RPMI8226 (cell line): ENCODE measurements around the gene ACSL1.
"Not testable (repeated sequence)": the region's sequence is repeated elsewhere in the genome, so short reads cannot be mapped to it uniquely, and the experiment has no call there.

Source experiments
- DNase-seq: peaks from one replicate; pipeline ENCODE4 v3.0.0-alpha.2; 2015

The ACSL1 gene

DNA sequence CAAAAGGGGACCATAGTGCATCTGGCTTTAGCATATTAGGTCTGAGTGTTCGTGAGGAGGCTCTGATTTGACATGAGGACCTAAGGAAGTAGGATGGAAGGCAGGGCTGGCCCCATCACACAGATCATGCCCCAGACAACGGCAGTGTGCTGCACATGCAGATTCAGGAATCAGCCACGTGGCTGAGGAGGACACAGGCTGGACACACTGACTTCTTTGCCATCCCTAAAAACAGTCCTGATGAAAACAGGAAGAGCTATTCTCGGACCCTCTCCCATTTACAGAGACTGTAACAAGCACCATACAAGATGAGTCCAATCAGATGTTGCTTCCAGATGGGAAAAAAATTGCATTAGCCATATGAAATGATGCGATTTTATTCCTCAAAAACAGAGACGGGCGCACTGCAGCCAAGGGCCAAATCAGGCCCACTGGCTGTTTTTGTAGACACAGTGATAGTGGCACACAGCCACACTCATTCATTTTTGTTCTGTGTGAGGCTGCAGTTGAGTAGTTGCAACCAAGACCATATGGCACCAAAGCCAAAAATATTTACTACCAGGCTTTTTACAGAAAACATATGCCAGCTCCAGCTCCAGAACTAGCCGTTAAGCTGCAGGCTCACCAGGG, 41.0 kb downstream of the ACSL1 start:
- DNase-seq, result no peak

DNA sequence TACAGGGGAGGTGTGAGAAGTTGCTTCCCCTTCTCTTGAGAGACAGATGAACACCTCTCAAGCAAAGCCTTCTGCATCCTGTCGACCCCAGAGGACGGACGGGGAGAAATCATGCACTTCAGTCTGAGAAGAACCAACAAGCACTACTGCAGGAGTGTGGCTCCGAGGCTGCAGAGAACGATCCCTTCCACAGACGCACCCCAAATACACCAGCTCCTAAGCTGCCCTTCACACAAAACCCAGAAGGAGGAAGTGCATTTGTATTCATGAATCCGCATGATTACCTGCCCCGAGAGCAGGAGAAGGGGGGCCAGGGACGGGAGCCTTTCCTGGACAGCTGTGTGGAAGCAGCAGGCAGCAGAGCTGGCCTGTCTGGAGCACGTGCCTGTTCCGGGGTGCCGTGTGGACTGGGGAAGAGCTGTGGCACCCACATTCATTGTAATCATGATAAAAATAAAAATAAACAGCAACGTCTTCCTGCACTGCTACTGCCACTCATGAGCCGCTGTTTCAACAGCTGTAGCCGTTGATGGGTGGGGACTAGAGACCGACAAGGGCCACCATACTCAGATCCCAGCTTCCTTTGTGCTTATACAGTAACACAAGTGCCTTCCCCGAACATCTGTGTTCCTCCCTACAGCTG, 42.9 kb downstream of the ACSL1 start:
- no peak for DNase-seq

DNA sequence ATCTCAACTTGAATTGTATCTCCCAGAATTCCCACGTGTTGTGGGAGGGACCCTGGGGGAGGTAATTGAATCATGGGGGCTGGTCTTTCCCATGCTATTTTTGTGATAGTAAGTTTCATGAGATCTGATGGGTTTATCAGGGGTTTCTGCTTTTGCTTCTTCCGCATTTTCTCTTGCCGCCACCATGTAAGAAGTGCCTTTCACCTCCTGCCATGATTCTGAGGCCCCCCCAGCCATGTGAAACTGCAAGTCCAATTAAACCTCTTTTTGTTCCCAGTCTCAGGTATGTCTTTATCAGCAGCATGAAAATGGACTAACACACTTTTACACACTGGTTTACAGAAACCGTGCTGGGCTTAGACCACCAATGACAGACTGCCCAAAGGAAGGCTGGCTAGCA, 46.6 kb downstream of the ACSL1 start:
- DNase-seq, result not testable (repeated sequence)

DNA sequence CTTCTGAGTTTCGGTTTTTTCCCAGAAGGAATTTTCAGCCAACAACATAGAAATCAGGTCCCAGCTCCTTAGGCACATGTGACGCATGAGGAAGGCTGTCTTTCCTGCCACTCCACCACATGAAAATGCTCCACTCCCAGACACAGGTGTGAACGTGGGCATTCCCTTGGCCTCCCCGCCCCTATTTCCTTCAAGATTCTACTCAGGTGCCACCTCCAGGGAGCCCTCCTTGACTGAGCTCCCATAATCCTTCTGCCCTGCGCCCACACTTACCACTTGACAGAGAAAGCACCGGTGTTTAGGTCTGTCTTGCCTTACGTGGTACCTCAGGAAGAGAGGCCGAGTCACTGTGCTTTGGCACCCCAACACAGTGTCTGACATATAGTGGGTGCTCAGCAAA, 47.4 kb downstream of the ACSL1 start:
- no peak for DNase-seq

DNA sequence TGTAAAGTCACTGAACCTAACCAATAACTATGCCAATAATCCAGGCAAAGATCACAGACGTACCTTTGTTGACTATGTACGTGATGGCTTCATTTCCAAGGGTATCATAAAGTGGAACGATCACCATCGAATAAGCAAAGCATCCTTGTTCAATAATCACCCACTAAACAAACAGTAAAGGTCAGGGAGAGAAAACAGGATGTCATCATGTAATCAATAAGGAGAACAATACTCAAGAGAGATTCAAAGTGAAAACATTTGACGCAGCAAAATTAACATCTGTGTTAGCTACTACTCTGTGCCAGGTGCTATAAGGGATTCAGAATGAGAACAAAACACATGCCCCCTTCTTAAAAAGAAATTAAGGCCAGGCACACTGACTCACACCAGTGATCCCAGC, 48.9 kb downstream of the ACSL1 start:
- no peak for DNase-seq

DNA sequence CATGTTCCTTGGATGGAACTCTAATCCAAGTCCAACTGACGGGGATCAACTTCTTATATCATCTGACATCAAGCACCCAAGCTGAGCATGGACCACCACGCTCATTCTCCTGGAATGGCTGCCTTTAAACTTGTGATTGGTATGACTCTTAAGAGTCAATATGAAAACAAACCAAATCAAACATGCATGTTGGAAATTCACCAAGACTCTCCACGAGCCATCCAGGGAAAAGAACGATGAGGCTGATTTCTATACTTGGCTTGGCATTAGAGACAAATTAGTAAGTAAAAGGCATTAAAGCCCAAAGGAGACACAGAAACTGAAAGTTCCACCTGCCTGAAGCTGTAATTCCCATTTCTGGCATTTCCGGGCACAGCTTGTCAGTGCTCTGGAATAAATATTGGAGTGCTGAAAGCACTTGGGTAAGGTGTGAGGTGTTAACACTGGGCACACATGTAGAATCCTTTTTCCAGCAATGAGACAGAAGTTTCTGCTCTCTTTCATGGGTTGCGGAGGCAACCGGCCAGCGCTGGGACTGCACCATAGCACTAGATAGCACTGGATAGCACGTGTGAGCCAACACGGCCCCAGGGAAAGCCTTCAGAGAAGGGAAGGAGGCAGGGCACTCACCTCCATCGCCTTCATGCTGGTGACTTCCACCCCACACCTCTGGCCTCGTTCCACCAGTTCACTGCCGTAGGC, 49.8 kb downstream of the ACSL1 start:
- no peak for DNase-seq

DNA sequence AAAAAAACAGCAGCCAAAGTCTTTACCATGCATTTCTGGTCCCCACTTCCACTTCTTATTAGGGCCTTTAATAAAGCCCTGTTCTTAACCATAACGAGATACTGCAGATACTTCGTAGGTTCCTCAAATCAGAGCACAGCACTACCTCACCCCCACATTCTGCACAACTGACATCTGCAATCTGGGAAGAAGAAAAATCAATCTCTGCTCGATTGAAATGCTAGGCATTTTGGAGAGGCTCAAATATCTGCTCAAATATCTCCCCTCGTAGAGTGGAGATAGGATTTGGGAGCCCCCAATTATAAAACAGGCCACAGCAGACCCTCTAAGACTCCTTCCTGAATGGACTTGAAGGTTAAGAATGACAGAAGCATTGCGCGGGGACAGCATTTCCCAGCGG, 51.6 kb downstream of the ACSL1 start:
- DNase-seq, result no peak

DNA sequence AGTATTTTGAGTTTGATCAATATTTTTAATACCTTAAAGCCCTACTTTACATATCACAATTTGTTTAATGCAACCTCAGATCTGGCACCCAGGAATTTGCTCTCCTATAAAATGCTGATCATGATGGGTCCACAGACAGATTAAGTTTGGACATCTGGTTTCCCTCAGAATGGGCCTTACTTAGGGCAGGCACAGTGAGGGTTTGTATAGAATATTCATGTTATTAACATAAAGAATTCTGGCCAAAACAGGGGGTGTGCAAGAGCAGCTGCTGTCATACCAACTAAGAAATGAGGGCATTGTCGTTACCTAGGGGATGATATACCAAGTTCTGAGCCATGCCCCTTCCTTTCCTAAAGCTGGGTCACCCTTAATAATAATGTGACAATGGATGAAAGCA, 54.4 kb downstream of the ACSL1 start:
- DNase-seq, result no peak

DNA sequence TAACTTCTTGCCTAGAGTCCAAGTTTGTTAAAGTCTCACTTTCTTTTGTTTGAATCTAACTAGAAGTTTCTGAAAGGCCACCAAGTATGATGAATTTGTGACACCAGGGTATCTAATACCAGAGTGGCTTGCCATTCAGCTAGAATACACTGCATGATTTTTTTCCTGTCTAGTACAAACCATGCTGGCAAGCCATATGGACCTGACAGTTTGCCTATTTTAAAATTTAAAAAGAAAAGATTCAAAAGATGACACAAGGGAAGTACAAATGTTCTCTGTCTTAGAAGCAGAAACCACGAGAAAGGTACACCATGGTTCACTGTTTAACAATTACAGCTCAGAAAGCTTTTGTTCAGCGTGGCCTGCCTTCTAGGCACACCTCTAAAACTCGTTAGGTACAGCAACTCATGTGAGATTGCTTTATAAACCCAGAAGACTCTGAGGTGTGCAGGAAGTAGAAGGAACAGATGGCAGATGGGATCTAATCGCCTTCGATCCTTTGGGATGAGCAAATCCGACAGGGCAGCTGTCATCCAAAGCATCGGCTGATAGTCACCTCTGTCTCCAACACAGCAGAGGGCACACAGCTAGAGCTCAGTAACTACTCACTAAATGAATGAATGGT, 56.5 kb downstream of the ACSL1 start:
- DNase-seq, result no peak

DNA sequence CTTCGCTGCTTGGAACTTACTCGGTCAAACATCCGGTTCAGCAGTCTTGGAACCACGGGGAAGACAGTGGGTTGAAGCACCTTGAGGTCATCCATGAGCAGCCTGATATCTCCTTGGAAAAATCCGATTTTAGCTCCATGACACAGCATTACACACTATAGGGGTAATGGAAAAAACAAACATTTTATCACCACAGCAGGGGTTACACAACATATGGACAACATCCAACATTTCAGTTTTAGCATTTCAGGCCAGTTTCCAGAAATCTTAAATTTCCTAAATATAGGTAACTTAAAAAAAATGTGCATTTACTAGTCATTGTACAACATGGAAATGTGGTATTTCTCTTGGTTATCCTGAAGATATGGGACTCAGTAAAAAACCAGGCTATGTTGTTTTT, 57.5 kb downstream of the ACSL1 start:
- DNase-seq, result no peak

DNA sequence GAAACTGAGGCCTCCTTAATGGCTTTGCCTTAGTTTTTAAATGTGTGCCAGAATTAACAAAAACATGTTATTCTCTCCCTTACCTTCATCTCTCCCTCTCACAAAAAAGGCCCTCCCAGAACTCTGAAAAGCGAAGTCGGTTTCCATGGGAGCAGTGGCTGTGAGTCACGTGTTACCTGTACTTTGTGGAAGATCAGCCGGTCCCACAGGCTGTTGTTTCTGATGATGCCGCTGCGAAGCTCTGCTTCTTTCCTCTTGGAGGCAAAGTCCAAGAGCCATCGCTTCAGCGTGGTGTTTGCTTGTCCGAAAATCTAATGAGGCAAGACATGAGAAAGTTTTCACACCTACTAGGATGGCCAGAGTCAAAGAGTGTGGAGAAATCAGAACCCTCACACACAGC, 59.3 kb downstream of the ACSL1 start:
- DNase-seq, result no peak

DNA sequence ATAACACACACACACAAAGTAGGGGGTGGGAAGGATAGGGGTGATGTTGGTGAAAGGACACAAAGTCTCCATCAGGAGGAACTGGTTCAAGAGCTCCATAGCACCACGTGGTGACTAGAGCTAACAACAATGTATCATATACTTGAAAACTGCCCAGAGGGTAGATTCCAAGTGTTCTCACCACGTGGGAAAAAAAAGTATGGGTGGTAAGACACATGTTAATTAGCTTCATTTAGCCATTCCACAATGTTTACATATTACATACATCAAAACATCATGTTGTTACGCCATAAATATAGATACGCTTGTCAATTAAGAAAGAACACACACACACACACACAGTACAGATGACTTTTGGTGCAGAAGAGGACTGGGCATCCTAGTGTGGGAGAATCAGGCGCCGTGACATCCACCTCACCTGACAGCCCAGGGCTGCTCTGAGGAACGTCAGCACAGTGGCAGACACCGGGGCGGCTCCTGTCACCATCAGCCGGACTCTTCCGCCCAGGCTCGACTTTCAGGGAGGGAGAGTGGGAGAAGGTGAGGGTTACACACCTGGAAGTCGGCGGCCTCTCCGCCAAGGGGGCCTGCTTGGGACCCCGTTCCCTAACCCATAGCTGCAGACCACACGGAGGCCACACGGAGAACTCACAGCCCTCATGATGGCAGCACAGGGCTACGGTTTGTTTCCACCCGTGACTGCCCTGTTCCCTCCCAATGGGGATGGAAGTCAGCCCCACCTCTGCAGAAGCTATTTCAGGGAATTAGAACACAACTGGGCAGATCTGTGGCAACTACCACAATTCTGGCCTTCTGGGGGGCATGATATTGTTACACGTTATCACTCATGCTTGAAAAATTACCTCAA, 60.1 kb downstream of the ACSL1 start:
- no peak for DNase-seq

DNA sequence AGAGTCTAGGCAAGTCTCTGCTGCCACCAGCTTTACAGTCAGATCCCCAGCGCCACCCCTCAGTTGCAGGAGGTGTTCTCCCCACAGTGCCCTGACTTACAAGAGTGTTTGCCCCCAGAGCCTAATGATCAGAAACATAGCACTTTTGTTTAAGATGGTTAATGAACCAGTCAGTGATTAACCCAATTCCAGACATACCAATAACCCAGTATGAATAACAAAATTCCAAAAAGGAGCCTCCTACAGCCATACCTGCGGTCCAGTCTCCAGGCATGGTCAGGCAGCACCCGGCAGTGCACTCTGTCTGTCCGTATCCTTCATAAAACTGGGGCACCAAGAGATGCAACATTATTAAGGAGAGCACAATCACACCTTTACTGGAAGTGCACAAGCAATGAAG, 61.2 kb downstream of the ACSL1 start:
- DNase-seq, result no peak

DNA sequence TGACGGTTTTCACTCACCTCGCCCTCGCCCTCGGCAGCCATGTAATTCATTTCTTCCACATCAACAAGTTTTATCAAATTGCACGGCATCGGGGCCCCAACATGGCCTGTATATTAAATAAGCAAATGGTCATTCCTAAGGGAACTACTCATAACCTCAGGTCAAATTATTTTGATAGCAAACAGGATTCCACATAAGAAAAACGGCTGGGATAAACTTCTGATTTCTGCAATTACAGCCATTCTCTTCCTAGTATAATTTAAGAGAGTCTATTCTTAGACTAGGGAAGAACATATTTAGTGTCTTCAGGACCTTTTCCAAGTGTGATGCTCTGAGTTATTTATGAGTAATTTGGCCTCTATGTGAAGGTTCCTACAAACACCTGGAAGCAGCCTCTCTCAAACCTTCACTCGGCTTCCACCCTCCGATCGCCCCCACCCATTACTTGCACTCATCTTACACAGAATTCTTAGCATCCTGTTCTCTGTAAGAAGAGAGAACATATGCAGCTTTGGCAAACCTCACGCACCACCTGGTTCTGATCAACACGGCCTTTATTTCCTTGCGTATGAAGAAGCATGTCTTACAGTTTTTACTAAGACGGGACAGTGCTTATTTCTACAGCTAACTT, 62.5 kb downstream of the ACSL1 start:
- DNase-seq, result no peak

DNA sequence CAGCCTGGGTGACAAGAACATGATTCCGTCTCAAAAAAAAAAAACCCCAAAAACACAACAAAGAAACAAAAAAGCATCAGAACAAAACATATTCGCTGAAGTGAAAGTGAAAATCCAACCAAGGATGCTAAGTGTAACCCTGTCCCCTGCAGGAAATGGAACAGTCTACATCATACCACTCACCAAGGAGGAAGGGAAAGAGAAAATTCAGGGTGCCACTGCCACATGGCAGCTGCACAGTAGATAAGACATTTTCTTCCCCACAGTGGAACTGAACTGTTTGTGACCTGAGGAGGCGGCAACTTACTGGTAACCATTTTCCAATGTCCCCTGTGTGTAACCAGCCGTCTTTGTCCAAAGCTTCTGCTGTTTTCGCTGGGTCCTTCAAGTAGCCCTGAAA, 63.7 kb downstream of the ACSL1 start:
- no peak for DNase-seq

DNA sequence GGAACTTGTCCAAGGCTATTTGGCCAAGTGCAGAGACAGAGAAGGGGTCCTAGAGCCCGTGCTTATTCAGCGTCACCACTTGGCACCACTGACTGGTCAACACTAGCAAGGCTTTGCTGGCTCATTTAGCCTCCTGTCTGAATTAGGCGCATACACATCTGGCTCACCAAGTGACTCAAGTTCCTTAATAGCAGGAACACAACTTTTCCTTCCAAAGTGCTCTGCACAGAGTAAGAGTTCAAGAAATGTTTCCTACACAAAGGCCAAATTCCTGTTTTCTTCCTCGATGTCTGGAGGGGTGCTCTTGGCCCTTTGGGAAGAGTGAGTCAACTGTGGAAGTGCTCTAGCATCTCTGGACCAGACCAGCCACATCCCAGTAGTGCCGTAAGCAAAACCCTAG, 65.1 kb downstream of the ACSL1 start:
- no peak for DNase-seq

DNA sequence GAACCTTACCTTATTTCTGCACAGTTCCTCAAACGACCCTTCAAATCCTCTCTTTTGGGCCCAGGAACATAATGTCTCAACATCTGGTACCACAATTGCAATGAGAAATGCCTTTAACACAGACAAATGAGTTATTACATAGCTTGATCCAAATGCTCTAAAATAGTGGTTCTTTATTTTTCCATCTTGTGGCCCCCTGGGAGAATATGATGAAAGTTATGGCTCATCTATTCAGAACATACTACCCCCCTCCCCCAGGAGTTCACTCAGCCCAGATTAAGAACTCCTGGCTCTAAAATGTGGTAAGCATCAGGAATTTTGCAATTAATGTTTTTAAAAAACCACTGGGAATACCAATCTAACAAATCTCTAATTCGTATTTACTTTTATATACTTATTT, 68.0 kb downstream of the ACSL1 start:
- no peak for DNase-seq

DNA sequence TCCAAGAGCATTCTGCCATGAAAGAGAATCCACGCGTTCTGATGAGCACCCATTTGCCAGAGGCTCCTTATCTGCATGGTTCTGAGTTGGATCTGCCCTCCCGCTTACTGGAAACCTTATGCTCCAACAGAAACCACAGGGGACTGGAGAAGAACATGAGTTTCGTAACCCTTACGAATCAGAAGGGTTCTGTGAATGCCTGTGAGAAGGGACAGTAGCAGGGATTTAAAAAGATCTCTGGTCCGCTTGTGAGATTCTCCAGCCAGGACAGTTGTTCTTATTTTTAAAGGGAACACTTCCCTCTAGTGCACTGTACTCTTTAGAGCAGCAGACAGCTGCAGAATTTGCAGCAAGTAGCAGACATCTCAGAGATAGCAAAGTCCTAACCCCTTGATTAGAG, 69.4 kb downstream of the ACSL1 start:
- no peak for DNase-seq

DNA sequence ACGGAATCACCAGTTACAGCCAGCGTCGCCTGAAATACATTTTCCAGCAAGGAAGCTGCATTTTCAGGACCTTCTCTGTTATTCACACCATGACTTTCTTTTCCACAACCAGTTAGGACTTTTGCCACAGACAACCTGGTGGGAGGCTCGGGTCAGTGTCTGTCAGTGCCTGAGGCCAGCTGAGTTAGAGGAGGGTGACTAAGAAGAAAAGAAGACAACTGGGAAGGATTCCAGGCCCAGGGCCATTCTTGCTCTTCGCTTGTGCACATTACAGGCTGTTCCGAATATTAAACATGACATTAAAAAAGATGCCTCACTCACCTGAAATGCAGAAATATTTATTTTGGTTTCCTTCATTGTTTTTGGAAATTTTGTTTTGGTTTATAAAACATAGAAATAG, 70.5 kb downstream of the ACSL1 start:
- DNase-seq, result no peak

DNA sequence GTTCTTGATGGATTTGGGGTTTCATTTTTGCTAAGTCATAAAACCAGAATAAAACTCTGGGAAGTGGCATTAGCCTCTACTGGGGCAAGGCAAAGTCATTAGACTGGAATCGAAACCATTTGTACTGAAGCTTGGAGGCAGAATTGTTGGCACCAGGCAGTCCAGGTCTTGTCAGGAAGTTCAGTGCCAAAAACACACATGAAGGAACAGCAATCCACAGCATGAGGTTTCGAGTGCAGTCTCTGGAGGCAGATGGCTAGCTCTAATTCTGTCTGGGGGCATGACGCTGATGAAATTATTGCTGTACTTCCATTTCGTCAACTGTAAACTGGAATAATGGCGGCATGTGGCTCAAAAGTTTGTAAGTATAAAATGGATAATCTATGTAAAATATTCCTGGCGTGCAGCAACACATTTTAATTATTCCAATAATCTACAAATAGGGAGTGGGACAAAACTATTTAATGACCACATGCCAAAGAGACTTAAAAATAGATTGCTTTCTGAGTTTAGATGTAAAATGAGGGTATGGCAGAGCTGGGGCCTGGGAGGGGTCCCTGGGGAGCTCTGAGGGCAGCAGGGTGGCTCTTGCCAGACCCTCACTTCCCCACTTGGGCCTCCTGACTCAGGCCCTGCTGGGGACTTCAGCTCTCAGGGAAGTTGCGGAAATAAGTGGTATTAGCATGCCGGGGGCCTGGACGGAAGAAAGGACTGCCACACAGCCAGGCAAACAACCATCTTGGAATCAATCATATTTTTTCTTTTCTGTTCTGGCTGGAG, 73.1 kb downstream of the ACSL1 start:
- no peak for DNase-seq

DNA sequence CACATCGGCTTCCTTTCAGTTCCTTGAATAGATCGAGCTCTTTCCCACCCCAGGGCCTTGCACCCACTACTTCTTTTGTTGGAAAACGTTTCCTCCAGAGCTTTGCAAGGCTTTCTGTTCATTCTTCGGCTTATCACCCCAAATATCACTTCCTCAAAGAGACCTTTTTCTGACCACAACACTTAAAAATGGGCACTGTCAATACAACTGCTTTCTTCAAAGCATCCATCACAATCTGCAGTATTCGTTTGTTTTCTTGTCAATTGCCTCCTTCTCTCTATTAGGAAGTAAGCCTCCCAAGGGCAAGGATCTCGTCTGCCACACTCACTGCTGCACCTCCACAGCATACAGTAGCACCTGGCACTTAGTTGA, 74.2 kb downstream of the ACSL1 start:
- no peak for DNase-seq
